ENCODE measurements around the gene SUPT6H.
"Not testable (repeated sequence)": the region's sequence is repeated elsewhere in the genome, so short reads cannot be mapped to it uniquely, and the experiment has no call there.

DNA sequence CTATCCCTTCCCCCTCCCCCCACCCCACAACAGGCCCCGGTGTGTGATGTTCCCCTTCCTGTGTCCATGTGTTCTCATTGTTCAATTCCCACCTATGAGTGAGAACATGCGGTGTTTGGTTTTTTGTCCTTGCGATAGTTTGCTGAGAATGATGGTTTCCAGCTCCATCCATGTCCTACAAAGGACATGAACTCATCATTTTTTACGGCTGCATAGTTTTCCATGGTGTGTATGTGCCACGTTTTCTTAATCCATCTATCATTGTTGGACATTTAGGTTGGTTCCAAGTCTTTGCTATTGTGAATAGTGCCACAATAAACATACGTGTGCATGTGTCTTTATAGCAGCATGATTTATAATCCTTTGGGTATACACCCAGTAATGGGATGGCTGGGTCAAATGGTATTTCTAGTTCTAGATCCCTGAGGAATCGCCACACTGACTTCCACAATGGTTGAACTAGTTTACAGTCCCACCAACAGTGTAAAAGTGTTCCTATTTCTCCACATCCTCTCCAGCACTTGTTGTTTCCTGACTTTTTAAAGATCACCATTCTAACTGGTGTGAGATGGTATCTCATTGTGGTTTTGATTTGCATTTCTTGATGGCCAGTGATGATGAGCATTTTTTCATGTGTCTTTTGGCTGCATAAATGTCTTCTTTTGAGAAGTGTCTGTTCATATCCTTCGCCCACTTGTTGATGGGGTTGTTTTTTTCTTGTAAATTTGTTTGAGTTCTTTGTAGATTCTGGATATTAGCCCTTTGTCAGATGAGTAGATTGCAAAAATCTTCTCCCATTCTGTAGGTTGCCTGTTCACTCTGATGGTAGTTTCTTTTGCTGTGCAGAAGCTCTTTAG lies 74.1 kb downstream of the SUPT6H start:
- TF ChIP-seq, protein P1, sequence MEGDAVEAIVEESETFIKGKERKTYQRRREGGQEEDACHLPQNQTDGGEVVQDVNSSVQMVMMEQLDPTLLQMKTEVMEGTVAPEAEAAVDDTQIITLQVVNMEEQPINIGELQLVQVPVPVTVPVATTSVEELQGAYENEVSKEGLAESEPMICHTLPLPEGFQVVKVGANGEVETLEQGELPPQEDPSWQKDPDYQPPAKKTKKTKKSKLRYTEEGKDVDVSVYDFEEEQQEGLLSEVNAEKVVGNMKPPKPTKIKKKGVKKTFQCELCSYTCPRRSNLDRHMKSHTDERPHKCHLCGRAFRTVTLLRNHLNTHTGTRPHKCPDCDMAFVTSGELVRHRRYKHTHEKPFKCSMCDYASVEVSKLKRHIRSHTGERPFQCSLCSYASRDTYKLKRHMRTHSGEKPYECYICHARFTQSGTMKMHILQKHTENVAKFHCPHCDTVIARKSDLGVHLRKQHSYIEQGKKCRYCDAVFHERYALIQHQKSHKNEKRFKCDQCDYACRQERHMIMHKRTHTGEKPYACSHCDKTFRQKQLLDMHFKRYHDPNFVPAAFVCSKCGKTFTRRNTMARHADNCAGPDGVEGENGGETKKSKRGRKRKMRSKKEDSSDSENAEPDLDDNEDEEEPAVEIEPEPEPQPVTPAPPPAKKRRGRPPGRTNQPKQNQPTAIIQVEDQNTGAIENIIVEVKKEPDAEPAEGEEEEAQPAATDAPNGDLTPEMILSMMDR (conservative IDR thresholded peaks at IDR 0.05; ENCODE audit: low read depth, low read length) = not testable (repeated sequence)
- not testable (repeated sequence) for TF ChIP-seq POLR2A (IDR thresholded peaks at IDR 0.05; ENCODE audit: low read depth, low read length); MXI1 (IDR thresholded peaks at IDR 0.05; ENCODE audit: borderline replicate concordance, low read depth, low read length); MAFK (IDR thresholded peaks at IDR 0.05; ENCODE audit: low read depth, low read length); CEBPB (IDR thresholded peaks at IDR 0.05; ENCODE audit: low read depth, low read length); NFE2L2 (IDR thresholded peaks at IDR 0.05; ENCODE audit: low read depth, low read length)
- TF ChIP-seq, protein P2, sequence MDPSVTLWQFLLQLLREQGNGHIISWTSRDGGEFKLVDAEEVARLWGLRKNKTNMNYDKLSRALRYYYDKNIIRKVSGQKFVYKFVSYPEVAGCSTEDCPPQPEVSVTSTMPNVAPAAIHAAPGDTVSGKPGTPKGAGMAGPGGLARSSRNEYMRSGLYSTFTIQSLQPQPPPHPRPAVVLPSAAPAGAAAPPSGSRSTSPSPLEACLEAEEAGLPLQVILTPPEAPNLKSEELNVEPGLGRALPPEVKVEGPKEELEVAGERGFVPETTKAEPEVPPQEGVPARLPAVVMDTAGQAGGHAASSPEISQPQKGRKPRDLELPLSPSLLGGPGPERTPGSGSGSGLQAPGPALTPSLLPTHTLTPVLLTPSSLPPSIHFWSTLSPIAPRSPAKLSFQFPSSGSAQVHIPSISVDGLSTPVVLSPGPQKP (IDR thresholded peaks at IDR 0.05; ENCODE audit: borderline replicate concordance, low read depth, low read length) = not testable (repeated sequence)

Measured in IMR-90 (cell line).